Ovary (tissue), 9 donors: ENCODE results near the gene AP3B1. TPM values are rescaled to one million over a fixed set of nuclear protein-coding genes. Genes with fewer than 3 reads are reported as not detected.

Experiments used
- DNase-seq, 5 donors: peaks; one replicate each; pipeline ENCODE4 v3.0.0-alpha.2; 2019 to 2020
- H3K27ac ChIP-seq, 2 donors: fragments of 200-600 bp; one replicate each; pipeline versions ENCODE4 v1.5.1 to v1.8.0; 2019 to 2022
- H3K27me3 ChIP-seq: fragments of 200-600 bp; one replicate; pipeline ENCODE4 v1.8.0; 2022
- H3K36me3 ChIP-seq: fragments of 200-600 bp; sonication (generic); one replicate; pipeline ENCODE4 v1.5.1; 2019
- H3K4me1 ChIP-seq: one replicate; pipeline ENCODE4 v1.8.1; 2013; ENCODE audit warnings: mild to moderate bottlenecking, moderate library complexity; ENCODE audit not compliant: insufficient read depth
- H3K4me3 ChIP-seq: fragments of 200-600 bp; sonication (generic); one replicate; pipeline ENCODE4 v1.5.1; 2017
- H3K9me3 ChIP-seq, 2 donors: fragments of 200-600 bp in 1 of 2; sonication (generic) in 1 of 2; one replicate each; pipeline versions ENCODE4 v1.5.1 to v1.8.1; 2013 to 2019; ENCODE audit warnings: mild to moderate bottlenecking in 1 of 2, moderate library complexity in 1 of 2
- CTCF ChIP-seq, 3 donors: fragments of 450-650 bp in 2 of 3; fragments of 200-600 bp in 1 of 3; IDR thresholded peaks; one replicate each; pipeline versions ENCODE4 v1.5.1 to v1.8.0; 2016 to 2022; ENCODE audit warnings: antibody characterized with exemption in 3 of 3, mild to moderate bottlenecking in 1 of 3
- EP300 ChIP-seq: sonication (generic); formaldehyde crosslinking; IDR thresholded peaks from one replicate; pipeline ENCODE4 v1.6.1; 2017; ENCODE audit warnings: antibody characterized with exemption
- POLR2A ChIP-seq: fragments of 450-650 bp; IDR thresholded peaks from one replicate; pipeline ENCODE4 v1.6.1; 2017; ENCODE audit warnings: antibody characterized with exemption, mild to moderate bottlenecking, moderate library complexity
- WGBS, 3 donors: extraction: QIAGEN DNeasy Blood & Tissue Kit in 1 of 3; methylation state at CpG; one replicate each; pipeline versions ENCODE4 v1.1.5 to v1.1.7; 2013 to 2017; 5-methylcytosine and 5-hydroxymethylcytosine counted together
- intact Hi-C, 4 donors: fragments of 100-400 bp; cut with DNase I; formaldehyde crosslinking; loops; one replicate each; pipeline versions ENCODE4 v1.11.0 to v1.15.1; 2022 to 2023
- polyA plus RNA-seq, 2 donors: library from polyadenylated mRNA; stranded (reverse); fragments of 200-250 nt in 1 of 2; fragments of 350-450 nt in 1 of 2; fragmentation: Illumina TruSeq in 1 of 2; extraction: RNeasy Lipid Tissue Mini Kit (QIAGEN cat#74804) in 1 of 2; gene quantifications; one replicate each; pipeline ENCODE4 v1.2.3, GENCODE V29; 2013 to 2014
- total RNA-seq, 7 donors: library from RNA; depleted of rRNA in 2 of 7; stranded (reverse); fragments of >200 nt in 2 of 7; fragmentation: NEBNext Ultra II Directional in 3 of 7; extraction: Animal tissue kit (Norgen Biotek cat#: 25700) in 3 of 7; gene quantifications; one replicate each; pipeline versions ENCODE4 v1.1.0 to v1.2.4, GENCODE V29; 2016 to 2023
- donor health status: DM: no; HTN: no; CAD: no; lungs with moderate emphysema.
- donor health status: DM: no; HTN: no; CAD: no.
- donor health status: Bipolar disorder and iron deficiency.
- donor health status: DM: yes; HTN: yes; CAD: no.
- donor health status: DM: no; HTN: no; CAD: no.
- donor health status: DM: yes; HTN: yes; CAD: no.

Gene AP3B1
- total and polyA plus RNA-seq, 9 donors, result 14.5 to 38.8 (median 28.5) TPM

DNA sequence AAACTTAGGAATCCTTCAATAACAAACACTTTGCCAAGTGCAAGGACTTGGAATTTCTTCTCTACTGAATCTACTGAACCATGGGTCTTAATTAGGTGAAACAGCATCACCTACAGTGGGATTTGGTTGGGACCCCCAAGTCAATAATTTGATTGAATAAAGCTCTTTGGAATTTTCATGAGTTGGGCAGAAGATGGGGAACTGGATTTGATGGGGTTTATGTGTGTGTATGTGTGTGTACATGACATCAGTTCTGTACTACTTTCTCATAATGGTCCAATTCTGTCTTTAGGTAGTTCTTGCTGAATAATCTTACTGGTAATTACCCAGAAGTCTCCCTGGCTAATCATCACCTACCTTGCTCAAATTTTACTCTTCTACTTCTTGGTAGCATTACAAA is 319.9 kb downstream of the AP3B1 start:
- Histone ChIP-seq H3K9me3 (no peaks in the 10 kb centered on the region), H3K27ac (no peak overlapping the region), H3K4me1 (peaks cover 3% of the 10 kb centered on the region), H3K4me3 (no peak overlapping the region), H3K36me3 (no peaks in the 10 kb centered on the region), H3K27me3 (no peaks in the 10 kb centered on the region)
- TF ChIP-seq EP300 (no peak), POLR2A (no peak), CTCF (IDR thresholded peaks at IDR 0.05) (no peak)
- no peak for DNase-seq
- intact Hi-C loops, result no loop called here

GRCh38 chr5:77973253-77973609 is 321.3 kb downstream of the AP3B1 start:
- 22 to 33% (median 23%) methylated on average over 19 of the region's 19 CpGs for WGBS, 3 donors
- TF ChIP-seq EP300 (no peak), POLR2A (no peak), CTCF (IDR thresholded peaks at IDR 0.05) (no peak)
- DNase-seq, result no peak
- Histone ChIP-seq H3K4me3 (no peak overlapping the region), H3K4me1 (peaks cover 3% of the 10 kb centered on the region), H3K36me3 (no peaks in the 10 kb centered on the region), H3K9me3 (no peaks in the 10 kb centered on the region), H3K27me3 (no peaks in the 10 kb centered on the region), H3K27ac (no peak overlapping the region)
- intact Hi-C loops, result no loop called here

GRCh38 chr5:77972469-77973252 is 321.8 kb downstream of the AP3B1 start:
- TF ChIP-seq CTCF (IDR thresholded peaks at IDR 0.05) (no peak), POLR2A (no peak), EP300 (no peak)
- WGBS, 3 donors, result 2 to 3% (median 2%) methylated on average over 38 to 57 of the region's 57 CpGs
- H3K27me3 ChIP-seq, result no peaks in the 10 kb centered on the region
- H3K36me3 ChIP-seq, result no peaks in the 10 kb centered on the region
- no peak overlapping the region for H3K27ac ChIP-seq
- no peaks in the 10 kb centered on the region for H3K9me3 ChIP-seq
- intact Hi-C loops, result no loop called here
- H3K4me1 ChIP-seq, result peaks cover 3% of the 10 kb centered on the region
- DNase-seq, result no peak
- peak overlapping the region; percentile 29 for H3K4me3 ChIP-seq

DNA sequence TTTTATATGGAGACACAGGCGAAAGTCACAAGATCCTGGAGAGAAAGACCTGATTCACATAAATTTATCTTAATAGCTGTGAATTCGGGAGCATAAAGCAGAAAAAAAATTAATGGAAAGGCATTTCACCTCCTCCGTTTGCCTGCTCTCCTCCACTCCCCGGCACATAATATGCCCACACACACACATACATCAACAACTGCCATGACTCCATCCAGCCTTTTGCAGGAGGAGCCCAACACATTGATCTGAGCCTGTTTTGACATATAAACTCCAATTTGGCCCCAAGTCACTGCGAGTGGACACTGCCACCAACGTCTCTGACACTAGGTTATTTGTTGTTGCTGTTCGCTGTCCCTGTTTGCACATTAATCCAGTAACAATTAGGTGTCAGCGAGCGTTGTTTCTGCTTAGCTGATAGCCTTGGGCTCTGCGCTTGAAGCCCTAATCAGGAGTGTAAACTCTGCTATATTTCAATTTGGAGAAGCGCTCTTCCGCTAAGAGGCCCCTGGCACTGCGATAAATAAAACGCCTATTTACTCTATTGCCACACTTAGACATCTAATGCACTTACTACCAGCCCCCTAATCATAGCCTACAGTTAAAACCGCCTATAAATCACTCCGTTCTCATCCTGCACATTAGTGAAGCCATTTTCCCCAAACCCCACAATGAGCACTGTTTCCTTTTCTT is 322.6 kb downstream of the AP3B1 start:
- DNase-seq, result no peak
- no peaks in the 10 kb centered on the region for H3K27me3 ChIP-seq
- 17 to 30% (median 21%) methylated on average over 16 of the region's 16 CpGs for WGBS, 3 donors

More for the DNA sequence above, 322.6 kb downstream of the AP3B1 start:
- intact Hi-C loops, result no loop called here
- no peak overlapping the region for H3K27ac ChIP-seq
- H3K9me3 ChIP-seq, result no peaks in the 10 kb centered on the region
- TF ChIP-seq CTCF (IDR thresholded peaks at IDR 0.05) (no peak), EP300 (no peak), POLR2A (no peak)
- H3K4me3 ChIP-seq, result peak overlapping the region; percentile 29
- H3K36me3 ChIP-seq, result no peaks in the 10 kb centered on the region
- H3K4me1 ChIP-seq, result peaks cover 3% of the 10 kb centered on the region
